A549 (cell line): ENCODE results near the gene AADACL3. TPM values are rescaled to one million over a fixed set of nuclear protein-coding genes. Genes with fewer than 3 reads are reported as not detected.
A peak's percentile ranks its signal among the peaks of the same experiment; 100 is the strongest.

Experiments used
- ATAC-seq, 2 experiments: fragments of 200-7000 bp in 1 of 2; fragments of >200 bp in 1 of 2; cut with Nextera tagmentation in 1 of 2; cut with Tn5 transposase in 1 of 2; 3 replicates each; pipeline versions ENCODE4 v1.8.0 to v1.9.1; 2018 to 2020; ENCODE audit warnings: mild to moderate bottlenecking in 1 of 2, moderate library complexity in 1 of 2
- CTCF ChIA-PET: fragments of 300-600 bp; sonication (Branson Sonifier 250); formaldehyde crosslinking; extraction: SDS; loops from one replicate; lab custom pipeline; 2021; ENCODE audit warnings: antibody characterized with exemption, inconsistent platforms; lab: Yijun Ruan, JAX
- POLR2A ChIA-PET: fragments of 350-600 bp; formaldehyde crosslinking; extraction: SDS; loops from one replicate; lab custom pipeline; 2021; ENCODE audit warnings: antibody characterized with exemption, inconsistent platforms; lab: Yijun Ruan, JAX
- DNase-seq, 2 experiments: peaks; one replicate each; pipeline versions ENCODE4 v3.0.0 to v3.0.0-alpha.2; 2011 to 2016; ENCODE audit warnings: low read depth in 1 of 2, low spot score in 1 of 2
- FAIRE-seq: peaks from 2 replicates; lab custom pipeline; 2011; peaks lifted over from hg19 to GRCh38; lab: Jason Lieb, UNC
- H3K27ac ChIP-seq, 2 experiments: fragments of >200 bp; sonication (Bioruptor Twin); formaldehyde crosslinking; 3 replicates each; pipeline ENCODE4 v1.5.1; 2016 to 2017
- H3K4me1 ChIP-seq: fragments of >200 bp; sonication (Bioruptor Twin); formaldehyde crosslinking; 3 replicates; pipeline ENCODE4 v1.6.1; 2016
- H3K4me2 ChIP-seq: fragments of >200 bp; sonication (Bioruptor Twin); formaldehyde crosslinking; 3 replicates; pipeline ENCODE4 v1.6.1; 2016
- H3K4me3 ChIP-seq: fragments of >200 bp; sonication (Bioruptor Twin); formaldehyde crosslinking; 3 replicates; pipeline ENCODE4 v1.5.1; 2016
- H3K9me3 ChIP-seq: fragments of >200 bp; sonication (Bioruptor Twin); formaldehyde crosslinking; 3 replicates; pipeline ENCODE4 v1.6.1; 2016
- BHLHE40 ChIP-seq: IDR thresholded peaks from 2 replicates; pipeline ENCODE4 v1.6.1; 2012; ENCODE audit warnings: low read depth, low read length, inconsistent platforms
- CEBPB ChIP-seq, 2 experiments: fragments of >200 bp in 1 of 2; sonication (Bioruptor Twin) in 1 of 2; formaldehyde crosslinking in 1 of 2; IDR thresholded peaks; 2 replicates each; pipeline ENCODE4 v1.6.1; 2012 to 2016
- CHD2 ChIP-seq: fragments of 150-350 bp; IDR thresholded peaks from 2 replicates; pipeline ENCODE4 v1.6.1; 2014; ENCODE audit warnings: low read length; ENCODE audit not compliant: partially characterized antibody
- CHD4 ChIP-seq: fragments of 200-600 bp; sonication (generic); IDR thresholded peaks from 2 replicates; pipeline ENCODE4 v1.6.1; 2016; ENCODE audit warnings: antibody characterized with exemption, mild to moderate bottlenecking, borderline replicate concordance
- CTCF ChIP-seq: fragments of >200 bp; sonication (Bioruptor Twin); formaldehyde crosslinking; IDR thresholded peaks from 3 replicates; pipeline ENCODE4 v1.5.1; 2016
- E2F6 ChIP-seq: IDR thresholded peaks from 2 replicates; pipeline ENCODE4 v1.6.1; 2012; ENCODE audit warnings: low read depth, borderline replicate concordance
- FOSB ChIP-seq: fragments of 250-450 bp; sonication (Bioruptor Pico); IDR thresholded peaks from 2 replicates; pipeline ENCODE4 v1.5.0; 2020; ENCODE audit warnings: mild to moderate bottlenecking, moderate library complexity
- HMGXB4 ChIP-seq: fragments of 250-450 bp; sonication (Bioruptor Pico); IDR thresholded peaks from 2 replicates; pipeline ENCODE4 v1.5.0; 2021; ENCODE audit warnings: mild to moderate bottlenecking, moderate library complexity, borderline replicate concordance
- HOXB13 ChIP-seq: fragments of 250-450 bp; sonication (Bioruptor Pico); IDR thresholded peaks from 2 replicates; pipeline ENCODE4 v1.5.0; 2020; ENCODE audit warnings: low read depth, mild to moderate bottlenecking, moderate library complexity
- HOXB5 ChIP-seq: fragments of 250-450 bp; sonication (Bioruptor Pico); IDR thresholded peaks from 2 replicates; pipeline ENCODE4 v1.5.0; 2020; ENCODE audit warnings: mild to moderate bottlenecking, moderate library complexity
- JUN ChIP-seq, 2 experiments: fragments of >200 bp; sonication (Bioruptor Twin); formaldehyde crosslinking; IDR thresholded peaks; 2 replicates in 1 of 2; 3 replicates in 1 of 2; pipeline ENCODE4 v1.6.1; 2016 to 2017
- JUNB ChIP-seq: fragments of >200 bp; sonication (Bioruptor Twin); formaldehyde crosslinking; IDR thresholded peaks from 2 replicates; pipeline ENCODE4 v1.6.1; 2016
- KDM1A ChIP-seq: fragments of 200-600 bp; sonication (generic); IDR thresholded peaks from 2 replicates; pipeline ENCODE4 v1.6.1; 2016; ENCODE audit warnings: low read depth, mild to moderate bottlenecking
- KDM5A ChIP-seq: fragments of 200-600 bp; sonication (generic); IDR thresholded peaks from 2 replicates; pipeline ENCODE4 v1.6.1; 2016; ENCODE audit warnings: antibody characterized with exemption, mild to moderate bottlenecking
- MAZ ChIP-seq: fragments of 150-350 bp; IDR thresholded peaks from 2 replicates; pipeline ENCODE4 v1.6.1; 2014; ENCODE audit warnings: antibody characterized with exemption, low read depth, low read length, borderline replicate concordance
- NFE2L2 ChIP-seq: fragments of 150-350 bp; conservative IDR thresholded peaks from 2 replicates; pipeline ENCODE4 v1.6.1; 2014; ENCODE audit warnings: low read length
- NPAS2 ChIP-seq: fragments of 250-450 bp; sonication (Bioruptor Pico); IDR thresholded peaks from 2 replicates; pipeline ENCODE4 v1.8.0; 2022; ENCODE audit warnings: mild to moderate bottlenecking, moderate library complexity, borderline replicate concordance
- POLR2AphosphoS2 ChIP-seq: conservative IDR thresholded peaks from 2 replicates; pipeline ENCODE4 v1.6.1; 2012; ENCODE audit warnings: low read length, improper control_type of control experiment, inconsistent platforms
- RARB ChIP-seq: fragments of 250-450 bp; sonication (Bioruptor Pico); IDR thresholded peaks from 2 replicates; pipeline ENCODE4 v1.8.0; 2021; ENCODE audit warnings: mild to moderate bottlenecking, moderate library complexity
- RCOR1 ChIP-seq: fragments of 150-350 bp; IDR thresholded peaks from 2 replicates; pipeline ENCODE4 v1.6.1; 2014; ENCODE audit warnings: antibody characterized with exemption, low read length, low read depth
- RFX5 ChIP-seq: fragments of 450-650 bp; IDR thresholded peaks from 2 replicates; pipeline ENCODE4 v1.7.1; 2014; ENCODE audit warnings: antibody characterized with exemption, mild to moderate bottlenecking, moderate library complexity
- SMC3 ChIP-seq: fragments of >200 bp; sonication (Bioruptor Twin); formaldehyde crosslinking; IDR thresholded peaks from 3 replicates; pipeline ENCODE4 v1.6.1; 2018; ENCODE audit warnings: inconsistent platforms
- TP53 ChIP-seq: fragments of 250-450 bp; sonication (Bioruptor Pico); IDR thresholded peaks from 2 replicates; pipeline ENCODE4 v1.5.0; 2021; ENCODE audit warnings: mild to moderate bottlenecking, moderate library complexity
- USF2 ChIP-seq: fragments of 450-650 bp; IDR thresholded peaks from 2 replicates; pipeline ENCODE4 v1.6.1; 2014; ENCODE audit warnings: antibody characterized with exemption
- ZFP36 ChIP-seq: fragments of 450-650 bp; IDR thresholded peaks from 2 replicates; pipeline ENCODE4 v1.6.1; 2014; ENCODE audit warnings: borderline replicate concordance; ENCODE audit not compliant: partially characterized antibody
- ZSCAN20 ChIP-seq: fragments of 250-450 bp; sonication (Bioruptor Pico); IDR thresholded peaks from 2 replicates; pipeline ENCODE4 v1.8.0; 2022; ENCODE audit warnings: mild to moderate bottlenecking, moderate library complexity
- WGBS: methylation state at CpG from one replicate; pipeline ENCODE4 v1.1.6; 2017; ENCODE audit errors: missing lambda C conversion rate; 5-methylcytosine and 5-hydroxymethylcytosine counted together
- polyA plus RNA-seq, 4 experiments: library from polyadenylated mRNA; depleted of rRNA in 3 of 4; stranded (reverse); fragments of >200 nt; fragmentation: RNase III in 1 of 4; extraction: RNeasy Plus Mini Kit Qiagen cat#74134 plus additional on column Dnase treatment in 1 of 4; gene quantifications; 2 replicates in 3 of 4; 3 replicates in 1 of 4; pipeline ENCODE4 v1.2.3, GENCODE V29; 2011 to 2017

The AADACL3 gene
- polyA plus RNA-seq, 2 of the 4 experiments (the other 2 are of a cell fraction), result not detected

- FAIRE-seq (no peak), DNase-seq (no peak), ATAC-seq (no peak)
- WGBS, result 20% methylated on average over 6 of the region's 6 CpGs
- H3K9me3 ChIP-seq, result no peaks in the 10 kb centered on the region
- TF ChIP-seq SMC3 (no peak), NFE2L2 (no peak), KDM1A (no peak), HMGXB4 (CRISPR knock-in tag) (no peak), RFX5 (no peak), RARB (CRISPR knock-in tag) (no peak), MAZ (no peak)
- no peaks in the 10 kb centered on the region for H3K4me1 ChIP-seq
- ChIA-PET CTCF (no interaction called here), POLR2A (no interaction called here)
- H3K4me2 ChIP-seq, result no peak overlapping the region
- no peak overlapping the region for H3K27ac ChIP-seq
- H3K4me3 ChIP-seq, result no peak overlapping the region
Observed at GRCh38 chr1:12757836-12758235, 41.9 kb downstream of the AADACL3 start.

- FAIRE-seq, result no peak
- POLR2A ChIA-PET, result no interaction called here
- no peak overlapping the region for H3K4me2 ChIP-seq
- no peak overlapping the region for H3K4me3 ChIP-seq
- CTCF ChIA-PET, result no interaction called here
- peak; percentile 29 to 45 for DNase-seq
- H3K27ac ChIP-seq, result no peak overlapping the region
- WGBS, result 0% methylated on average over 5 of the region's 7 CpGs
- peak; percentile 72 to 94; a peak in 4 of 6 replicates for ATAC-seq
- TF ChIP-seq POLR2AphosphoS2 (no peak), USF2 (no peak), FOSB (CRISPR knock-in tag) (no peak), HOXB13 (no peak), CHD2 (no peak), BHLHE40 (no peak), ZFP36 (no peak)
- no peaks in the 10 kb centered on the region for H3K9me3 ChIP-seq
- H3K4me1 ChIP-seq, result no peaks in the 10 kb centered on the region
Observed at GRCh38 chr1:12760256-12760795, 44.4 kb downstream of the AADACL3 start.

- H3K27ac ChIP-seq, result no peak overlapping the region
- H3K4me3 ChIP-seq, result no peak overlapping the region
- no peaks in the 10 kb centered on the region for H3K4me1 ChIP-seq
- whole genome bisulfite sequencing, result 9% methylated on average over 3 of the region's 5 CpGs
- H3K4me2 ChIP-seq, result no peak overlapping the region
- DNase-seq (no peak), FAIRE-seq (no peak), ATAC-seq (no peak)
- H3K9me3 ChIP-seq, result no peaks in the 10 kb centered on the region
- ChIA-PET POLR2A (no interaction called here), CTCF (no interaction called here)
- TF ChIP-seq CEBPB (IDR thresholded peaks at IDR 0.05) (no peak), E2F6 (no peak), JUNB (no peak), HOXB5 (CRISPR knock-in tag) (no peak), POLR2AphosphoS2 (no peak), ZSCAN20 (CRISPR knock-in tag) (no peak), RCOR1 (no peak), CTCF (no peak), KDM5A (no peak), NPAS2 (CRISPR knock-in tag) (no peak), JUN (IDR thresholded peaks at IDR 0.05) (no peak), CHD2 (no peak), CHD4 (no peak), TP53 (CRISPR knock-in tag) (no peak)
Observed at GRCh38 chr1:12761781-12762180, 45.9 kb downstream of the AADACL3 start.
